ENCODE results near the gene SYT1. TPM values are rescaled to one million over a fixed set of nuclear protein-coding genes. Genes with fewer than 3 reads are reported as not detected.
"Not testable (repeated sequence)": the region's sequence is repeated elsewhere in the genome, so short reads cannot be mapped to it uniquely, and the experiment has no call there.

Gene SYT1
- total RNA-seq, 2 donors from 2014 or later: 6.1 to 11.5 TPM

- TF ChIP-seq POLR2A (IDR thresholded peaks at IDR 0.05): no peak
- TF ChIP-seq POLR2AphosphoS5 (IDR thresholded peaks at IDR 0.05): no peak
- TF ChIP-seq, protein P1, sequence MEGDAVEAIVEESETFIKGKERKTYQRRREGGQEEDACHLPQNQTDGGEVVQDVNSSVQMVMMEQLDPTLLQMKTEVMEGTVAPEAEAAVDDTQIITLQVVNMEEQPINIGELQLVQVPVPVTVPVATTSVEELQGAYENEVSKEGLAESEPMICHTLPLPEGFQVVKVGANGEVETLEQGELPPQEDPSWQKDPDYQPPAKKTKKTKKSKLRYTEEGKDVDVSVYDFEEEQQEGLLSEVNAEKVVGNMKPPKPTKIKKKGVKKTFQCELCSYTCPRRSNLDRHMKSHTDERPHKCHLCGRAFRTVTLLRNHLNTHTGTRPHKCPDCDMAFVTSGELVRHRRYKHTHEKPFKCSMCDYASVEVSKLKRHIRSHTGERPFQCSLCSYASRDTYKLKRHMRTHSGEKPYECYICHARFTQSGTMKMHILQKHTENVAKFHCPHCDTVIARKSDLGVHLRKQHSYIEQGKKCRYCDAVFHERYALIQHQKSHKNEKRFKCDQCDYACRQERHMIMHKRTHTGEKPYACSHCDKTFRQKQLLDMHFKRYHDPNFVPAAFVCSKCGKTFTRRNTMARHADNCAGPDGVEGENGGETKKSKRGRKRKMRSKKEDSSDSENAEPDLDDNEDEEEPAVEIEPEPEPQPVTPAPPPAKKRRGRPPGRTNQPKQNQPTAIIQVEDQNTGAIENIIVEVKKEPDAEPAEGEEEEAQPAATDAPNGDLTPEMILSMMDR (IDR thresholded peaks at IDR 0.05): no peak
- Histone ChIP-seq H3K4me3 (no peak overlapping the region), H3K27me3 (replicated peaks; ENCODE audit: insufficient read depth) (no peaks in the 10 kb centered on the region), H3K9me3 (no peaks in the 10 kb centered on the region), H3K27ac (no peak overlapping the region), H3K36me3 (no peaks in the 10 kb centered on the region), H3K4me1 (replicated peaks) (no peaks in the 10 kb centered on the region)
- intact Hi-C loops (cut with DNase I): no loop called here
- whole genome bisulfite sequencing: 80% methylated on average over 1 of the region's 1 CpG
- DNase-seq (ENCODE audit: low spot score): no peak
Observed at GRCh38 chr12:79020106-79020505, 155.5 kb downstream of the SYT1 start.

DNA sequence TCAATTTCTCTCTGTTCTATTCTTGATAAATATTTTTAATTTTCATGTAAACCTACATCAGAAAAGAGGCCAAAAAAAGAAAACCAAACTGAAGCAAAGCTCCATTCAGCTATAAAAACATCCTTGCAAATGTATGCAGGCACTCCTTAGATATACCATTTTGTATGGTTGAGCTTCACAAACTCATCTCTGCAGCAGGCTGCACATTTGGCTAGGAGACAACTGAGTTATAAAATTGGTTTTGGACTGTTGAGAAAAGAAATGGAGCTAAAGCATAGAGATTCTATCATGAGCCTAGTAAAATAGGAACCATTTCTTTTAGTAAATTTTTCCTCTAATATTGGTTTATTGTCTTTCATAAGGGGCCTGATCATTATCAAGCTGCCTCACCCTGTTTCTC, 156.4 kb downstream of the SYT1 start:
- intact Hi-C loops (cut with DNase I): no loop called here
- no peak overlapping the region for H3K27ac ChIP-seq
- no peaks in the 10 kb centered on the region for H3K4me1 ChIP-seq (replicated peaks)
- no peaks in the 10 kb centered on the region for H3K27me3 ChIP-seq (replicated peaks; ENCODE audit: insufficient read depth)
- no peak for DNase-seq (ENCODE audit: low spot score)
- no peaks in the 10 kb centered on the region for H3K36me3 ChIP-seq
- no peak for TF ChIP-seq POLR2A (IDR thresholded peaks at IDR 0.05)
- TF ChIP-seq, protein P1 (IDR thresholded peaks at IDR 0.05): no peak
- no peak for TF ChIP-seq POLR2AphosphoS5 (IDR thresholded peaks at IDR 0.05)
- no peak overlapping the region for H3K4me3 ChIP-seq
- H3K9me3 ChIP-seq: no peaks in the 10 kb centered on the region

DNA sequence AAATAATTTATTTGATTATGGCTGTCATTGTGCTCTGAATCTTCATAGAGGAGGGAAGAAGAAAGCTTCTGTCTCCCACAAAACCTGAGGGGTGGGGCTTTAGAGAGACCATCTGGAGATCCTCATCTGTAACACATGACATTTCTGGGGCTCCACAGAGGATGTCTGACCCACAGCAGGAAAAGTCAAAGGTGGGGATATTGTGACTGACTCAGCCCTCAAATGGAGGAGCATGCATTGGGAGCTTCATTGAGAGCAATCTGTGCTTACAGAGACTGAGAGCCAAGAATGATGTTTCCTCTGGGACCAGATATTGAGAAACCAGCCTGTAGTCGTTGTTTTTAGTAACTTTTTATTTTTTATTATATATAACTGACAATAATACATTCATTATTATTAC, 158.7 kb downstream of the SYT1 start:
- H3K27me3 ChIP-seq (replicated peaks; ENCODE audit: insufficient read depth): no peaks in the 10 kb centered on the region
- no peaks in the 10 kb centered on the region for H3K4me1 ChIP-seq (replicated peaks)
- 52% methylated on average over 1 of the region's 1 CpG for WGBS
- H3K4me3 ChIP-seq: no peak overlapping the region
- intact Hi-C loops (cut with DNase I): no loop called here
- DNase-seq (ENCODE audit: low spot score): no peak
- H3K9me3 ChIP-seq: no peaks in the 10 kb centered on the region
- no peaks in the 10 kb centered on the region for H3K36me3 ChIP-seq
- no peak for TF ChIP-seq POLR2AphosphoS5 (IDR thresholded peaks at IDR 0.05)
- TF ChIP-seq POLR2A (IDR thresholded peaks at IDR 0.05): no peak
- TF ChIP-seq, protein P1 (IDR thresholded peaks at IDR 0.05): no peak
- no peak overlapping the region for H3K27ac ChIP-seq

- TF ChIP-seq, protein P1 (IDR thresholded peaks at IDR 0.05): no peak
- TF ChIP-seq POLR2A (IDR thresholded peaks at IDR 0.05) (no peak), POLR2AphosphoS5 (IDR thresholded peaks at IDR 0.05) (no peak)
- 85% methylated on average over 2 of the region's 2 CpGs for WGBS
- H3K9me3 ChIP-seq: no peaks in the 10 kb centered on the region
Observed at GRCh38 chr12:79023784-79024183, 159.2 kb downstream of the SYT1 start.

DNA sequence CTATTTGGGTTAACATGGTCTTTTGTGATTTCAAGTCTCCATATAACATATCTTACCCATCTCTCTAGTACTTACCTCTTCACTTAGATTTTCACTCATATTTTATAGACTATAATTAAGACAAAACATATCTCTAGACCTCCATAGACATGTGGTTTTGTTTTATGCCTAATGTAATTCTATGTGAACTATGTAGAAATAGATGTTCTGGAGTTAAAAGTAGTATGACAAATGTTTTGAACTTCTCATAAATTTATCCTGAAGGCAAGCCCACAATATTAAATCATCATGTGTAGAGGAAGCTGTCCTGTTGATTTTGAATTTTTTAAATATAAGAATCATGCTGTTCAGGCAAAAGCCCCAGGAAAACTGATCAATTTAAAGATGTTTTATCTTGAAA, 169.2 kb downstream of the SYT1 start:
- no peak for TF ChIP-seq POLR2A (IDR thresholded peaks at IDR 0.05)
- TF ChIP-seq, protein P1 (IDR thresholded peaks at IDR 0.05): no peak
- no peak for TF ChIP-seq POLR2AphosphoS5 (IDR thresholded peaks at IDR 0.05)
- intact Hi-C loops (cut with DNase I): no loop called here
- H3K4me1 ChIP-seq (replicated peaks): no peaks in the 10 kb centered on the region

More at GRCh38 chr12:79023784-79024183, 159.2 kb downstream of the SYT1 start:
- Histone ChIP-seq H3K4me3 (no peak overlapping the region), H3K27ac (no peak overlapping the region), H3K4me1 (replicated peaks) (no peaks in the 10 kb centered on the region), H3K27me3 (replicated peaks; ENCODE audit: insufficient read depth) (no peaks in the 10 kb centered on the region), H3K36me3 (no peaks in the 10 kb centered on the region)
- DNase-seq (ENCODE audit: low spot score): no peak
- intact Hi-C loops (cut with DNase I): no loop called here

DNA sequence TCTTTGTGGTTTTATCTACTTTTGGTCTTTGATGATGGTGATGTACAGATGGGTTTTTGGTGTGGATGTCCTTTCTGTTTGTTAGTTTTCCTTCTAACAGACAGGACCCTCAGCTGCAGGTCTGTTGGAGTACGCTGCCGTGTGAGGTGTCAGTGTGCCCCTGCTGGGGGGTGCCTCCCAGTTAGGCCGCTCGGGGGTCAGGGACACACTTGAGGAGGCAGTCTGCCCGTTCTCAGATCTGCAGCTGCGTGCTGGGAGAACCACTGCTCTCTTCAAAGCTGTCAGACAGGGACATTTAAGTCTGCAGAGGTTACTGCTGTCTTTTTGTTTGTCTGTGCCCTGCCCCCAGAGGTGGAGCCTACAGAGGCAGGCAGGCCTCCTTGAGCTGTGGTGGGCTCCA, 180.2 kb downstream of the SYT1 start:
- WGBS: 79% methylated on average over 5 of the region's 6 CpGs
- H3K4me3 ChIP-seq; H3K27me3 ChIP-seq (replicated peaks; ENCODE audit: insufficient read depth); H3K4me1 ChIP-seq (replicated peaks); intact Hi-C loops (cut with DNase I); H3K36me3 ChIP-seq; DNase-seq (ENCODE audit: low spot score); H3K9me3 ChIP-seq; H3K27ac ChIP-seq: not testable (repeated sequence)

More for the DNA sequence above, 169.2 kb downstream of the SYT1 start:
- no peaks in the 10 kb centered on the region for H3K9me3 ChIP-seq
- no peaks in the 10 kb centered on the region for H3K27me3 ChIP-seq (replicated peaks; ENCODE audit: insufficient read depth)
- no peaks in the 10 kb centered on the region for H3K36me3 ChIP-seq
- H3K27ac ChIP-seq: no peak overlapping the region
- DNase-seq (ENCODE audit: low spot score): no peak
- no peak overlapping the region for H3K4me3 ChIP-seq

GRCh38 chr12:79045149-79045703, 180.7 kb downstream of the SYT1 start:
- intact Hi-C loops (cut with DNase I); H3K36me3 ChIP-seq: not testable (repeated sequence)
- 89% methylated on average over 30 of the region's 32 CpGs for WGBS

More at GRCh38 chr12:79045149-79045703, 180.7 kb downstream of the SYT1 start:
- H3K9me3 ChIP-seq; H3K27ac ChIP-seq; DNase-seq (ENCODE audit: low spot score); H3K4me1 ChIP-seq (replicated peaks); H3K4me3 ChIP-seq; H3K27me3 ChIP-seq (replicated peaks; ENCODE audit: insufficient read depth): not testable (repeated sequence)

All from prostate gland (tissue), 2 donors.